IMR-90 (cell line): ENCODE measurements around the gene POU6F1.

ENCODE experiments used
- BHLHE40 ChIP-seq: fragments of 150-350 bp; IDR thresholded peaks from 2 replicates; pipeline ENCODE4 v1.6.1; 2016; ENCODE audit warnings: mild to moderate bottlenecking, low read depth, low read length
- CEBPB ChIP-seq: IDR thresholded peaks from 2 replicates; pipeline ENCODE4 v1.6.1; 2012; ENCODE audit warnings: low read depth, low read length, improper control_type of control experiment
- CTCF ChIP-seq: conservative IDR thresholded peaks from 2 replicates; pipeline ENCODE4 v1.5.1; 2012; ENCODE audit warnings: mild to moderate bottlenecking, low read depth, low read length, improper control_type of control experiment
- FOS ChIP-seq: fragments of 150-350 bp; IDR thresholded peaks from 2 replicates; pipeline ENCODE4 v1.6.1; 2016; ENCODE audit warnings: low read depth, low read length
- MAFK ChIP-seq: IDR thresholded peaks from 2 replicates; pipeline ENCODE4 v1.6.1; 2012; ENCODE audit warnings: low read depth, low read length, improper control_type of control experiment
- MAZ ChIP-seq: IDR thresholded peaks from 2 replicates; pipeline ENCODE4 v1.6.1; 2012; ENCODE audit warnings: low read depth, mild to moderate bottlenecking, low read length, improper control_type of control experiment, moderate library complexity, borderline replicate concordance
- POLR2A ChIP-seq: IDR thresholded peaks from 2 replicates; pipeline ENCODE4 v1.6.1; 2012; ENCODE audit warnings: mild to moderate bottlenecking, low read depth, low read length
- RAD21 ChIP-seq: IDR thresholded peaks from 2 replicates; pipeline ENCODE4 v1.6.1; 2012; ENCODE audit warnings: low read length, improper control_type of control experiment
- RFX5 ChIP-seq: IDR thresholded peaks from 2 replicates; pipeline ENCODE4 v1.8.0; 2012; ENCODE audit warnings: low read depth, mild to moderate bottlenecking, low read length, moderate library complexity
- USF2 ChIP-seq: fragments of 150-350 bp; IDR thresholded peaks from 2 replicates; pipeline ENCODE4 v1.6.1; 2017; ENCODE audit warnings: mild to moderate bottlenecking, antibody characterized with exemption, low read length, low read depth

GRCh38 chr12:51200806-51201205, 17.1 kb downstream of the POU6F1 start:
- no peak for TF ChIP-seq CTCF
- TF ChIP-seq MAFK: no peak
- no peak for TF ChIP-seq POLR2A
- no peak for TF ChIP-seq MAZ
- no peak for TF ChIP-seq BHLHE40
- TF ChIP-seq RAD21: no peak
- no peak for TF ChIP-seq RFX5
- TF ChIP-seq USF2: no peak
- no peak for TF ChIP-seq FOS
- TF ChIP-seq CEBPB: no peak
